GM21381 (cell line): ENCODE data around the gene PIGS.

Source experiments
- ATAC-seq: cut with Tn5 transposase; IDR thresholded peaks from one replicate; pipeline ENCODE4 v1.9.1; 2021; ENCODE audit warnings: mild to moderate bottlenecking, moderate library complexity; ENCODE audit not compliant: unreplicated experiment

Gene PIGS

DNA sequence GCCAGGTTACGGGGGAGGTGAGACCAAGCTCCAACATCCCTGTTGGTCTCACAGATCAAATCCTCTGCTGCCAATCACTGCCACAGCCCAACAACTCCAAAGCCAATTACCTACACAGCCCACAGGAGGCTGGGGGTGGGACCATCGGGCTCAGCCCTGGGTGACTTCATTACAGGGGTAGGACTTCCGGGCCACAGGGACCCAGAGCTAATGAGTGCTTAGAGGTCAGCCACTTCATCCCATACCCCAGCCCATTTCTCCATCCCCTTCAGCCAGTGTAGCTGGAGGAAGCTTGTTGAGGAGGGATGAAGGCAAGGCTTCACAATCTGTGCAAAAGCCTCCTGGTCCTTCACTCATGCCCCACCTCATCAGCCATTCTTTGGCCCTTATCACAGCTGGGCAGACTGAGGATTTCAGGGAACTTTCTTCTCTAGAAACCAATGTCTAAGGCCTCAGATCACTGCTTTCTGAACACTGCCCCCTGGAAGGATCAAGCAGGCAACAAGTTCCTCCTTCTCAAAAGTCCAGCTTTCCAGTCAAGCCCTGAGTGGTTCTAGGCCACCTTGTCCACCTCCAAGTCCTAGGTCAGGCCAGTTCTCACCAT is 59.4 kb downstream of the PIGS start:
- ATAC-seq: no peak

DNA sequence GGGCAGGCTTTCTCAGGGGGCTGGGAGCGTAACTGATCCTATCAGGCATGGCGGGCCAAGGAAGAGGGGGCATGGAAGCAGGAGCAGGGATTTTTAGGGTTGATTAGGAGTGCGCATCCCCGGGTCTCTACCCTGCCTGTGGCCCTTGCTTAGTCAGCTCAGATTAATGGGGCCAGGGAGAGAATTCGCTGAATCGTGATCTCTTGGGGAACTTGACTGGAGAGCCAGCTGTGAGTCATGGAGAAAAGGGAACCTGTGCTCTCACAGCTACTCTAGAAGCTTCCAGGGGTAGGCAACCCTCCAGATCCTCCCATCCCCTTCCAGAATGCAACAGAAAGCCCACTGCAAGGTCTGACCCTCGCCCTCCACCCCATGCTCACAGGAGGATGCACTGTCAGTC is 61.5 kb downstream of the PIGS start:
- no peak for ATAC-seq

DNA sequence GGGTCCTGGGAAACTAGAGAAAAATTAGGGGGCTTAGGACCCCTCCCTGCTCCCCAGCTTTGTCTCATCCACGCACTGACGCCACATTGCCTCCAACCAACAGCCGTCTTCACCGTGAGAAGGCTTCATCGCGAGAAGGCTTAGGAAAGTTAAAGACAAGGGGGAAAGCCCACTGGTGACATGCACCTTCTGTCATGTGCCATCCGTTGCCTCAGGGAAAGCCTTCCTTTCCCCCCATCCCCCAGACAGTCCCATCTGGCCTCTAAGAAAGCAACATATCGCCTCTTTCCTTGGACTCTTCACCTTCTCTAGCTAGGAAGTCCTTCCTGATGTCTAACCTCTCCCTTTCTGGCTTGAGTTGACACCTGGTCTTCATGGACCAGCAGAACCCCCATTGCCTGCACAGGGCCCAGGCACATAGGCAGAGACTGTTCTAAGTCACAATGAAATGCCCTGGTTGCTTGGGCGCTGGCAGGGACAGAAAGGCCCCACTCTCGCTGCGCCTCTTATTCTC is 63.1 kb downstream of the PIGS start:
- no peak for ATAC-seq

DNA sequence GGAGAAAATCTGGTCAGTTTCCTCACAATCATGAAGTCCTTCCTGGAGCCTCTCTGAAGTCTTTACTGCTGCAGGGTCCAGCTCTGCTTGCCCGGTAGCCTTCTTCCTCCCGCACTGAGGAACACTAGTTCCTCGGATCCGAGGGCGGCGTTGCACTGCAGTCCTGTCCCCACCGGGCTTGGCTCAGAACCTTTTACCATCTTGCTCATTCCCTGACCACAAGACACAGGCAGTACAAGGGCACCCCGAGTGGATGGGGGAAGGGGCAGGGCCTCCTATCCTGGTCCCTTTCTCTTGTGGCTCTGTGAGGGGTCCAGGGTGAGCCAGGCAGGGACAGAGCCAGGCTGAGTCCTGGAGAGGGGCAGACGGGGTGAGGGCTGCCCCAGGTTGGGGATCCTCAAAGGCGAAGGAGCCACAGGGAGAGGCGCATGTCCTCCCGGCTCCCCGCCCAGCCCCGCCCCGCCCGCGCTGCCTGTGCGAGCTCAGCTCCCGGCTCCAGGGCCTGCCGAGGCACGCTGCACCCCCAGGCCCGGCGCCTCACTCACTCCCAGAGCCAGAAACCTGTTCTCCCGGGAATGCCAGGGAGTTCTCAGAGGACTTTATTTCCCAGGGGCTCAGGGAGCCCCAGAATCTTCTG is 63.6 kb downstream of the PIGS start:
- ATAC-seq: no peak

DNA sequence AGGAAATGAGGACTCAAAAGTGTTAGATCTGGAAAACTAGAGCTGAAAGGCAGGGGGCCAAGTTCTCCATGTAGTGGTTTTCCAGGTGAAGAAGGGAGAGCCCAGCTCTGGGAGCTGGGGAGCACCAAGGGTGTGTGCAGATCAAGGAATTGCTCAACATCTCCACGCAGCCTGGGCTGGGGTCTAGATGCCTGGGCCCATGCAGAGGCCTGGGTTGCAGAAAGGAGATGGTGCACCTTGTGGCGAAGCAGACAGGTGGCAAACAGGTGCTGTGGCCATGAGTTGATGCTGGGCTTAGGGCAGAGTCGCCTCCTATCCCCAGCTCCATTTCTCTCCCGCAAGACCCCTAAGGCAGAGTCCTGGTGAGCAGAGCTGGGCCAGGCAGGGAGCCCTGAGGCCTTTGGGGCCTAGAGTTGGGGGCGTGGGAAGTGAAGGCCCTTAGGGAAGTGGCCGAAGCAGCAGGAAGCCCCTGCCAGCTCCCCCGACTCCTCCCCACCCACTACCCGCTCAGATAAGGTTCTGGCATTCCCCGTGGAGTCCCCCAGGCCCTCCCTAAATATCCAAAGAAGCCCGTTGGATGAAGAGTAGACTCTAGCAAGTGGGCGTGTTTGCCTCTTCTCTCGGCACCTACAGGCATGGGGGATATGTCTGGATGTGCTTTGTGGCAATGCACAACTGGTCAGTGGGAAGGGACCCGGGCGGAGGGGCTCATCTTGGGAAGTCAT is 64.4 kb downstream of the PIGS start:
- no peak for ATAC-seq

DNA sequence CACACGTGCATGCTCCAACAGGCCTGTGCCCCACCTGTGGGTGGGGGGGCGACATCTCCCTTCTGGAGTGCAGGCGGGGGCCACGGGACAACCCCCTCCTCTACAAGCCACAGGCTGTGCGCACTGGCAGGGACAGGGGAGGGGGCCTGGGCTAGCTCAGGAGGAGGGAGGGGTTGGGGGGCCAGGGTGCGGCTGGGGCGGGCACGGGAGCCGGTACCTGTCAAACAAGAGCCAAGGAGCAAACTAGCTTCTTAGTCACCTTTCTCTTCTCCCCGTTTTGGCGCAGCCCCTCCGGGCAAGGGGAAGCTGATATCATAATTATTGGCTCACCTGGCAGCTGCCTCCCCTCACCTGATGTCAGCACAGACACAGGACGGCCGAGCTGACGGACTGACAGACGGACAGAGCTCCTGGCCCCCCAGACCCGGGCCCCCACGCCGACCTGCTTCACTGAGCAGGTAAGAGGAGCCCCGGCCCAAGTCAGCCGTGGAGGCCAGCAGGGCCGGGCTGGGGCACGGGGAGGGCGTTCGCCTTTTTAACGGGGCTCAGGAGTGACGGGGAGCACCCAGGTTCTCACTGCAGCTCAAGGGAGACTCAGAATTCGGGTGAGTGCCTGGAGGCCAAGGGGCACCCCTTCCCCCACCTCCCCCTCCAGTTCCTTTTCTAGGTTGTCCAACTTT is 65.2 kb downstream of the PIGS start, which contains the start of gene FOXN1:
Gene FOXN1 (plus strand): TSS at position 363 of the 680 bp plus-strand sequence. CDS start 17,622 bp downstream, outside the sequence.
- no peak for ATAC-seq

DNA sequence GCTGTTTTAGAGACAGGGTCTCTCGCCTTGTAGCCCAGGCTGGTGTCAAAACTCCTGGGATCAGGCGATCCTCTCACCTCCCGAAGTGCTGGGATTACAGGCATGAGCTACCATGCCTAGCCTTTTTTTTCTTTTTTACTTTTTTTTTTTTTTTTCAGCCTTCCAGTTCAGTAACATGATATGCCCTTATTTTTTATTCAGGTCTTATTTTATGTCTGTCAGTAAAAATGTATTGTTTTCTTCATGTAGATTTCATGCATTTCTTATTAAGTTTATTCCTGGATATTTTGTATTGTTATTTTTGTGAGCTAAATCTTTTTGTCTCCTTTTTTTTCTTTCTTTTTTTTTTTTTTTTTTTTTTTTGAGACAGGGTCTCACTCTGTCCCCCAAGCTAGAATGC is 67.9 kb downstream of the PIGS start:
- no peak for ATAC-seq
